ENCODE data around the gene PDZRN4.
"Not testable (repeated sequence)": the region's sequence is repeated elsewhere in the genome, so short reads cannot be mapped to it uniquely, and the experiment has no call there.

PDZRN4 gene

DNA sequence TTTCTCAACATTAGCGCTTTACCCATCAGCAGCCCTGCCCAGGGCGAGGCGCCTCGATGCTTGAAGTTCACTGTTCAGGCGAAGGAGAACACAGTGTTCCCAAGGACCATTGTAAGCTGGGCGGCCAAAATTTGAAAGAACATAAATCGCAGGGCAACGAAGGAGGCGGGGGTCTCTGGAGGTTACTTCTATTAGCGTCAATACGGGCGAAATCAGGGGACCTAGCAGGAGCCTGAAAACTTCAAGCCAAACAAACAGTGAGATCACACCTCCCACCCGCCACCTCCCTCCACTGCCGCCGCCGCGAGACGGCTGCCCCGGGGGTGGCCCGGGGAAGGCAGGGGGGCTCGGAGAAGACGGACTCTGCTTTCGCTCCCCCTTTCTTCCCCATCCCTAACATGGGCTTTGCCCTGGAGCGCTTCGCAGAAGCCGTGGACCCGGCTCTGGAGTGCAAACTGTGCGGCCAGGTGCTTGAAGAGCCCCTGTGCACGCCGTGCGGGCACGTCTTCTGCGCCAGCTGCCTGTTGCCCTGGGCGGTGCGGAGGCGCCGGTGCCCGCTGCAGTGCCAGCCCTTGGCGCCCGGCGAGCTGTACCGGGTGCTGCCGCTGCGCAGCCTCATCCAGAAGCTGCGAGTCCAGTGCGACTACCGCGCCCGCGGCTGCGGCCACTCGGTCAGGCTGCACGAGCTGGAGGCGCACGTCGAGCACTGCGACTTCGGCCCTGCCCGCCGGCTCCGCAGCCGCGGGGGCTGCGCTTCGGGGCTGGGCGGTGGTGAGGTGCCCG, at the start of gene PDZRN4:
PDZRN4 (plus strand) TSS at position 263 of the 783 bp plus-strand sequence.
- no peak for DNase-seq

DNA sequence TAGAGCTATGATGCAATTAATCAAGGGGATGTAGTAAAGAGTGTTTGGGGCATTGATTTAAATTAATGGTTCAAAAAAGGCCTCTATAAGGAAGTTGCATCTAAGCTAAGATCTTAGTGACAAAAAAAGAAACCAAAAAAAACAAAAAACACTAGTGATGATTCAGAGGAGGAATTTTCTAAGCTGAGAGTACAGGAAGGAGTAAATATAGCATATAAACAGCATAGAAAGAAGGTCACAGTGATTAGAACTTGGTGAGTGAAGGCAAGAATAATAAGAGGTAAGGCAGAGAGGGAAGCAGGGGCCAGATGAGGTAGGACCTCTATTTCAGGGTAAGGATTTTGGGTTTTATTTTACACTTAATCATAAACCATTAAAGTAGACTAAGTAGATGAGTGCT, 48.0 kb upstream of the PDZRN4 start:
- no peak for DNase-seq

DNA sequence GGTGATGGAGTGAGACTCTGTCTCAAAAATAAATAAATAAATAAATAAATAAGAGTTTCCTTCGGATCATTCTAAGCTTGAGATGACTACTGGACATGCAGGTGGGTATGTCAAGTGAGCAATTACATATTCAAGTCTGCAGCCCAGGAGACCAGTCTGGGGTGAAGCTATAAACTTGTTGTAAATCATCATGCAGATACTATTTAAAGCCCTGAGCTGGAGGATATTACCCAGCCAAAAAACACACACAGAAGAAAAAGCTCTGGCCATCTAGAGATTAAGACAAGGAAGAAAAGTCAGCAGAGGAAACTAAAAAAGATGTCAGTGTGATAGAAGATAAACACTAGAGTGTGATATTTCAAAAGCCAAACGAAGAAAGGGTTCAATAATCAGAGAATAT, 47.0 kb upstream of the PDZRN4 start:
- no peak for DNase-seq

DNA sequence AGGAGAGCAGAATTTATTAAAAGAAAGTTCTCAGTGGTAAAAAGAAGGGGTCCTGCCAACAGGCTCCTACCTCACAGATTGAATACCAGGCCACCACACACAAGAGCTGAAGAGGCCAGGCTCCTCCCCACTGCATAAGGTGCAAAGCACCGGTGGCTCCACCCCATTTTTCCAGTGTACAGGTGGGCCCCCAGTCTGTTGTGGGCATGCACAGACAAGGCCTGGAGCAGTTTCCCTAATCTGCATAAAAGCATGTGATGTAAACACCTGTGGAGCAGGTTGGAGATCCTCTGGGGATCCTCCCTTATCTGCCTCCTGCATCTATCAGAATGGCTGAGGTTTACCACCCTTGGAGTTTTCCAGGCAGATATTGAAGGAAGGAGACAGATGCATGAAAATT, 45.7 kb upstream of the PDZRN4 start:
- DNase-seq: no peak

DNA sequence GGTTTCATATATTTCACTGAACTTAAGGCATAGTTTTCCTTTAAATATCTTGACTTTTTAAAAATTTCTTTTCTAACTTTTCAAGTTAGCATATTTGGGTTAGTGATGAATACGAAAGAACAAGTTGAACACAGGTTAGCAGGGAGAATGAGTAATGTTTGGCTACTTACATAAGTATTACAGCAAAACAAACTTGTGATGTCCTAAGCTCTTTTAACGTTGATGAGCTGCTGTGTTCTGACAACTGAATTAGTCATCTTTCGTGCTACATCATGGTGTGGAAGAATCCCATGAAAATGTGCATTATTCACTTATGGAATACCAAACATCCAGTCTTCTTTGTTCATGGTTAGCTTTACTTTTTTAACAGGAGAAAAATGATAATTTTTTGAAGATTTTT, 36.3 kb upstream of the PDZRN4 start:
- DNase-seq: no peak

DNA sequence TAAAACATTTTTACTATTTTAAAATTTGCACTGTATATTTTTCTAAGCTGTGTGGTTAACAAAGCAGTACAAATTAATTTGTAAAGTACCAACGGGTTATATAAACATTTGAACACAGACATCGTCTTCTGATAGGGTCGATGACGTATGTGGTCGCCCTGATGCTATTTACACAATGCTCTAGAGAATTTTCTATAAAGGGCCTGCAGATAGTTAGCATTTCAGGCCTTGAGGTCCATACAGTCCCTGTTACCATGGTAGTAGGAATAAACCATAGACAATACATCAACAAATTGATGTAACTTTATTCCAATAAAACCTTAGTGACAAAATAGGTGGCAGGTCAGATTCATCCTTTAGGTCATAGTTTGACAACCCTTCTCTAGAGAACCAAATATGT, 25.7 kb upstream of the PDZRN4 start:
- no peak for DNase-seq

DNA sequence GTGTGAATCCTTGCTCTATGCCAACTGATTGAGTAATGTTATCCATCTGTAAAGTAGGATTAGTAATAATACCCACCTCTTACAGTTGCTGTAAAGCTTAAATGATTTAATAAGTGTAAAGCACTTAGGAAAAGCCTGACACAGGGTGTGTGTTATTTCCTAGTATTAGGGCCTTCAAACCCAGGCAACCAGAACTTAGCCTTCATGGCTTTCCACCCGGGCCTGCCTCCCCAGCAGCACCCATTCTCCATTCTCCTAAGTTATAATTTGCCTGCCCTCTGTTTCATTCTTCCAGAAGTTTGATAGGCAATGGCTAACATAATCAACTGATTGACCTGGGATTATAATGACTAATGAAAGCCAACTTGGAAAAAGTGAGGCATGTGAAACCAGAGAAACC, 20.4 kb upstream of the PDZRN4 start:
- no peak for DNase-seq

DNA sequence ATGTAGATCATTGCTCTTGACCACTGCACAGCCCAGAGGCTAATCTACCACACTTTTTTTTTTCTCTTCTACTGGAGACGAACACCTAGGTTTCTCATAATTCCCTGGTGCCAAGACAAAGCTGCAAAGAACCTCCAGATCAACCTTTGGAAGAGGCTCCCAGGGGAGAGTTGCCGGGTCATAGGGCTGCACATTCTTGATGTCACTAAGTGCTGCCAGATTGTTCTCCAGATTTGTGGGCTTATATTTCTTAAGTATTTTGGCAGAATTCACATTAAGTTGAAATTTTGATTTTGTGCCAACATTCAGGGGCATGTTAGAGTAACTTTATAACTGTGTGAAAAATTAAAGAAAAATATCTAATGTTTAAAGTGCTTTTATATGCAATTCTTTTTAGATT, 13.5 kb upstream of the PDZRN4 start:
- no peak for DNase-seq

DNA sequence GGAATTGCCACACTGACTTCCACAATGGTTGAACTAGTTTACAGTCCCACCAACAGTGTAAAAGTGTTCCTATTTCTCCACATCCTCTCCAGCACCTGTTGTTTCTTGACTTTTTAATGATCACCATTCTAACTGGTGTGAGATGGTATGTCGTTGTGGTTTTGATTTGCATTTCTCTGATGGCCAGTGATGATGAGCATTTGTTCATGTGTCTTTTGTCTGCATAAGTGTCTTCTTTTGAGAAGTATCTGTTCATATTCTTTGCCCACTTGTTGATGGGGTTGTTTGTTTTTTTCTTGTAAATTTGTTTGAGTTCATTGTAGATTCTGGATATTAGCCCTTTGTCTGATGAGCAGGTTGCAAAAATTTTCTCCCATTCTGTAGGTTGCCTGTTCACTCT, 8.6 kb upstream of the PDZRN4 start:
- DNase-seq: not testable (repeated sequence)

DNA sequence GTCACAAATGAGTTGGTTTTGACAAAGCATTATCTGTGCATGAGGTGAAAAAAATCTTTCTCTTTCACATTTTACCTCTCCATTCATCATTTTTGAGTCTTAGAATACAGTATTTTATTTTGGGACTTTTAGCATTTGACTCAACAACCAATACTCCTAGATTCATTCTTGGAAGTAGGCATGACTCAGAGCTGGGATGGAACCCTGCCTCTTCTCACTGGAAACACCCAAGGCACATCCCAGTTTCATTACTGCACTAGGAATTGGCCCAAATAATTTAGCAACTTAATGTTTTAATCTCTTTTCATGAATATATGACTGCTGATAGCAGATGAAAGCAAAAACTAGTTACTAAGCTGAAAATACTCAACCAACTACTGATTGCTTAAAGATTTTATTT, 3.3 kb upstream of the PDZRN4 start:
- DNase-seq: no peak

DNA sequence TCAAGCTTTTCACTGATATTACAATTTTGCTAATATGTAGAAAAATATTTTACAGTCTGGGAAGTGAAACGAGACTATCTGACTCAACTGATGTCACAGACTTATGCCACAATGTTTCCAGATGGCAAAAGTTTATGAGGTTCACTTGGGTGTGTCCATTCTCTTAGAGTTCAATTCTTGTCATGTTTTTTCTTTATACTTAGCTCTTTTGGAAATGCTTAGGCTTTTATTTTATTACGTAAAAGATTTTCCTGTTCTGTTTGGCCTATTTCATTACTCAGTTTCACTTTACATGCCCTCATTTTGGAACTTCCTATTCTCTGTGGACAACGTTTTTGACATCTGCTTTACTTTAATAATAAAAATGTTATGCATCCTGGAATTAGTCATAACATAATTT, 2.1 kb upstream of the PDZRN4 start:
- DNase-seq: no peak

DNA sequence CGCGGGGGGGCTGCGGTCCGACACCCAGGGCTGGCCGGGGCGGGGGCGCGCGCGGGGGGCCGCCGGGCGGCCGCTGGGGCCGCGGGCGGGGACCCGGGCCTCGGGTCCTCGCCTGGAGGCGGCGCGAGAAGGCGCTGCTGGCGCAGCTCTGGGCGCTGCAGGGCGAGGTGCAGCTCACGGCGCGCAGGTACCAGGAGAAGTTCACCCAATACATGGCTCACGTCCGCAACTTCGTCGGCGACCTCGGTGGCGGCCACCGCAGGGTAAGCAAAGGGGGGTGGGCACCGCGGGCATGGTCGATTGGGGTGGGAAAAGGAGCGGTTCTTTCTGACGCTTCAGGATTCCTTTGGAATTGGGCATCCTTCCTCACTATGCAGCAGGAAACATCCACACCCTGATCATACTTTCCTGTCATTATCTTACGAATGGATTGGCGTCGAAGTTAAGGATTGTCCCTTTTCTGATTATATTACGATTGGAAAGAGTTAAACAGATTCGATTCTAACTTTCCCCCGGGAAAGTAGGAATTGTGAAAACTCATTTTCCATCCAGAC, 798 bp downstream of the PDZRN4 start:
- no peak for DNase-seq

DNA sequence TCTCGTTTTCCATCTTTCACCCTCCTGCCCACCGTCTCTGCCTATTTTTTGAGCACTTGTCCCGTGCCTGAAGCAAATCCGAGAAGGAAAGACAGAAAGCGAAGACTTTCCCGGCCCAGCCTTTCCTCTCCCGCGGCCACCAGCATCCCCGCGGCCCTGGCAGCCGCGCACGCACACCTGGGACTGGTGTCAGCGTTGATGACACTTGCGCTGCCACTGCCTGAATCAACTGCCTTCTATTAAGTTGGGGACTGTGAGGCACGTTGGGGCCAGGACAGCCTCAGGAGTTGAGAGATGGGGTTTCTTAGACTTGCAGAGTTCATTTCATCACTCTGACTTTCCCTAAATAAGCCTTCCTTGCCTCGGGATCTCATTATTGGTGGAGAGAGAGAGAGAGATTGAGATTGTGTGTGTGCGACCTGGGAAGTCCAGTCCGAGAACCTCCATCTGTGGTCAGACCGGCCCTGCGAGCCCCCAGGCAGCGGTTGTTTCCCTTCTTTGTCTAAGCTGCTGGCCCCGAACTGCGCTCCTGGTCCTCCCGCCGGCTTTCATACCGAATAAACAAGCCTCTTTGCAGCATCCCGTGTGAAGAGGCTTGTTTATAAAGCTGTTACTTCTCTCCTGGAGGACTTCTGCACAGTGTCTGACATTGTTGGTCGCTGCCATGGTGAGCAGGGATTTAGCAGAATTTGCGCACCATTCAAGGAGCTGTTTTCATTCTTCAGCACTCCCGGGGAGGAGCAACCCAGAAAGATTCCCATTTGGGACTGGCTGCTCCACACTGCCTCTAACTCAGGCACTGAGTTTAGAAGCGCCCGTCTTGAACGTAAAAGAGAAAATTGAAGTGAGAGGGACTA, 1.5 kb downstream of the PDZRN4 start:
- no peak for DNase-seq

DNA sequence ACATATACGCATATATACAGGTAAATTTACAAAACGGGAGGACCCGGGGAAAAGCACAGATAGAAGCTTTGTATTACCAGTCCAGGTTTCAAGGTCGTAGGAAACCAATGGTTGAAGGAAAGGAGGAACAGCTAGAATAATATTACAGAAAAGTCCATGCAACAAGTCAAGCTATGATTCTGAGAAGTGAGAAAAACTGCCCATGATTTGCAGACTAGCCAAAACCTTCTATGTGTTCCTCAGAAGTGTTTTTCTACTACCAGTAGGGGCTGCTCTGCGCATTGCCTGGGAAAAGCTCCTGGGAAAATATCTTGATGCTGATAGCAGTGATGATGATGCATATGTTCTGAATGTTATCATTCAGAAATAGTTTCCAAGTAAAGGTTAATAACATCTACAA, 2.2 kb downstream of the PDZRN4 start:
- DNase-seq: no peak

DNA sequence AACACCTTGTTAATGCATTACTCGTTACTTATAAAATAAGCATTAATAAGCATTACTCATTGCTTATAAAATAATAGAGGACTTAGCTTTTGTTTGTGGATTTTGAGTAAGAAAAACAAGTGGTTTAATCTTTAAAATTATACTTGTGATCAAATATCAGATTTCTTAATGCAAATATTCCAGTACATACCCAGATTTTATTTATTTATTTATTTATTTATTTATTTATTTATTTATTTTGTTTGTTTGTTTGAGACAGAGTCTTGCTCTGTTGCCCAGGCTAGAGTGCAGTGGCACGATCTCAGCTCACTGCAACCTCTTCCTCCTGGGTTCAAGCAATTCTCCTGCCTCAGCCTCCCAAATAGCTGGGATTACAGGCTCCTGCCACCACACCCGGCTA, 3.4 kb downstream of the PDZRN4 start:
- not testable (repeated sequence) for DNase-seq

DNA sequence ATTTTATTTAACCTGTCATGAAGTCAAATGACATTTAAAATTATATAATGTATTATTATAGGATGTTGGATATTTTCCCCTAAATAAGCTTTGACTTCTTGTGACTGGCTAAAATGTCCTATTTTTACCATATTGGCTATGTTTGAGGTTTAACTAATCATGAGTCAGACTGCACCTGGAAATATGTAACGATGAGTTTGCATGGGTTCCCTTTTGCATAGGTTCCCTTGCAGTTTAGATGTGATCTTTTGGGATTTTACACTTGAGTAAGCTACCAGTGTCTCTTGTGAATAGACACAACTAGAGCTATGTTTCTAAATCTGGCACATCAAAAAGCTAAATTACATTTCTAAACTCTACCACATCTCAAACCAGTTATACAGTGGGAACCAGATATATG, 5.2 kb downstream of the PDZRN4 start:
- no peak for DNase-seq

DNA sequence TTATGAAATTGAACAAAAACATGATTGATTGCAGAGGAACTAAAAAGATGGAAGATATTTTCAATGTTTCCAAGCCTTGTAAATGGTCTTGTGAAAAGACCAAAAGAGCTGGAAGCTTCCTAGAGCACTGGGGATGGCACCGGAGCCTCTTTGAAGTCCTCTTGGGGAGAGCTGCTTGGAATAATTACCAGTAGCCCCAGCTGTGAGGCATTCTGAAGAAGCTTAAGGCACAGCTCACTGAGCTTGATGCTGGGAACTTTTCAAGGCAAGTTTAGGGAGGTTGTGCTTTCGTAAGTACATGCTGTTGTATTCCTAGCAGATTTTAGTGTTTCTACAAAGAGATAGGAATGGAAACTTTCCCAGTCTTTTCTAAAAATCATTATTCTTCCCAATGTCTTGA, 13.9 kb downstream of the PDZRN4 start:
- DNase-seq: no peak

DNA sequence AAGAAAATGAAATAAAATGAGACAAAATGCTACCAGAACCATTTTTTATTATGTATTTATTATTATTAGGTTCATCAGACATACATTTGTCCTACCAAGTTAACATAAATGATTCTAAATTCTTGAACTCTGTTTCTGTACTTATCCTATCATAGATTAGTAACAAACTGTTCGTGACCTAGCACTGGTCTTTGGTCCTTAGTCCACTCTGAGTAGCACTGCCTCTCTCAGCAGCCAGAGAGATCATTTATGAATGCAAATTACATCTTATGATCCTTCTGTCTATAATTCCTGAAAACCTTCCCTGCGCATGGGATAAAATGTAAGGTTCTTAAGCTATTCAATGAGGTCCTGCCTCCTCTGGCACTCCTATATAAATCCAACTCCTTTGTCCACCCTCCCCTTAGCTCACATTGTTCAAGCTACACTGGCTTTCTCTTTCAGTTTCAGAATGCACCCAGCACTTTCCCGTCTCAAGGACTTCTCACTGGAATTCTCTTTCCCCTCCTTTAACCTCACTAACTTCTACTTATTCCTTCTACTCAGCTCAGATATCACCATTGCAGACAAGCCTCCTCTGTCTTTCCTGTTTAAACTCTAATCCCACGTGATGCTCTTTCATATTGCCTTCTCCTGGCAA, 17.1 kb downstream of the PDZRN4 start:
- peak; percentile 26 for DNase-seq

DNA sequence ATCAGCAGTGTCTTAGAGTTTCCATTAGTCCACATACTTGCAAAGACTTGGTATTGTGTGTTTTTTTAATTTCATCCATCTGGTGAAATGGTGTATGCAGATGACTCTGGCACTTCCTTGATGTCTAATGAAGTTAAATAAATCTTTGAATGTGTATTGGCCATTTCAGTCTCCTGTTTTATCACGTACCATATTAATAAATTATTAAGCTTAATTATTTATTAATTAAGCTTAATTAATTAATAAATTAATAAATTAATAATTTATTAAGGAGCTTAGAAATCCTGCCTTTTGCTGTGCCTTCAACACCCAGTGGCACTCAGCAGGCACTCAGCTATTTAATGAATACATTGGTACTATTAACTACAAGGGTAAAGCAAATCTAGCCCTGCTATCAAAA, 18.2 kb downstream of the PDZRN4 start:
- DNase-seq: no peak

DNA sequence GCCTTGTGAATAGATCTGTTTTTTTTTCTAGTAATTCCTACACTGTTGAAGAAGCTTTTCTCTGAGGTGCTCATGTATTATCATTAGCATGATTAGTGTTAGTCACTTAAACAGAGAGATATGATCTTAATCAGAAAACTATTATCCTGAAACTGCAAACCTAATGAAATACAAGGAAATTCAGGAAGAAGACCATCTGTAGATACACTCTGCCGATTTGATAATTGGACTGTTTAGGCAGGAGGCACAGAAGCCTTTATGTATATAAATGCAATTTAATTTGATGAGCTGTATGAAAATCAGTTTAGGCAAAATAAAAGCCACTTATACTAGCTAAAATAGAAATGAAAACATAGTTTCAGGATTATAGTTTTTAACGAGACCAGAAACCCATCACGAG, 23.3 kb downstream of the PDZRN4 start:
- no peak for DNase-seq

DNA sequence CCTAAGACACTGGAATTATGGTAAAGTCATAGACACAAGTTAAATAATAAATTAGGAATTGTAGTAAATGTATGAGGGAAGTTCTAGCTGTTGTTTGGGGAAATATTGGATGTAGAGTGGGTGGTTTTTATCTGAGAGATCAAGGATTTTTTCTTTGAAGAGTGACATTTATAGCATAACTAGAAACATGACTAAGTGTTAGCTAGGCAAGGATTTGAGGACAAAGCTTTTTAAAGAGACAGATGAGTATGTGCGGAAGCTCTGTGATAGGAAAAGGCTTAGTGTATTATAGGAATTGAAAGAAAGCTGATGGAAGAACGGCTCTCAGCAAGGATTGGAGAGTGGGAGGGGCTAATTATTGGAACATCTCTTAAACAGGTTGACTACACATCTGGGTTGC, 24.5 kb downstream of the PDZRN4 start:
- no peak for DNase-seq

DNA sequence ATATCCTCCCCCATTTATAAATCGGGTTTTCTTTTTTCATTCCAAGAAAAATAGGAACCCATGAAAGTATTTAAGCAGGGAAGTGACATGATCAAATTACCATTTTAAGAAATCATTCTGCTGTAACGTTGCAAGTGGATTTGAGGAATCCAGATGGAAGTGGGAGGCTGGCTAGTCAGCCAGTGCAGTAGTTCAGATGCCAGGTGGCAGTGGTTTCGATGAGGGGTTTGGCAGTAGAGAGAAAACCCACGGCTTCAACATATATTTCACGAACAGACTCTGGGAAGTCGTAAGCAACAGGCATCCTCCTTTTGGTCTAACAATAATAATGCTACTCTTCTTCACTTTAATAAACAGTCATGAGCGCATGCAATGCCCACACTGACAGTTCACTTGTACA, 25.0 kb downstream of the PDZRN4 start:
- no peak for DNase-seq

DNA sequence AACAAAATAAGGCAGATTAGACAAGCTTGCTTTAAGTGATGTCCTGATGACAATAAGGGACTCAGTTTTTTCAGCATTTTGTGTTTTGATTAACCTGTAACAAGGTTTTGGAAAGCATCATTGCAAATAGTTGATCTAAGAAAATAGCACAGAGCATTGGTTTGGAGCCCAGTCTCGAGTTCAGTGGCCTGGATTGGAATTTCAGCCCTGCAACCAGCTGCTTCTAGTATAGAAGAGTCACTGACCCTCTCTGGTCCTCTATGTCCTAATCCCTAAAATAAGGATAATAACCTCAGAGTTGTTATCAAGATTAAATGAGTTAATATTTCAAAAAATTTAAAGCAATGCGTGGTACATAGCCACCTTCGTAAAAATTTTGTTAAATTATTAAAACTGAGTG, 25.5 kb downstream of the PDZRN4 start:
- DNase-seq: no peak

DNA sequence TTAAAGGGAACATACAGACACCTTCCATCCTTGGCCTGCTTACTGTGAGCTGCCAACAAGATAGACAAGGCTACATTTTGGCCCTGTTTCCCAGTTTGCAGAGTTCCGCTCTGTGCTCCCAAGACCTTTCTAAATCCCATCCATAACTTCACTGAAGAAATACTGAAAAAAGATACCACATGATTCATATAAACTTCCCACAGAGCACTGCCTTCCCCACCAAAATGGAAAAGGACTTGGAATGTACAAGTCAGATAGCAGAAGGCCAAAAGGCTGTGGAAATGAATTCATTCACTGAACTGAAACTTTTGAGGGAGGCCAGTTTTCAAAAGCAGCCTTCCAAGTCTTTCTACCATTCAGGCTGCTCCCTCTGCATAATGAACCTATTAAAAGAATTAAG, 29.6 kb downstream of the PDZRN4 start:
- DNase-seq: no peak

Data from NCI-H2029 treated with DMSO at 0.1 percent for 48 hours (cell line).